GM12878 (cell line): ENCODE results near the gene HAUS1.

ENCODE experiments used
- CEBPB ChIP-seq, 2 experiments: fragments of 150-350 bp in 1 of 2; IDR thresholded peaks; 2 replicates each; pipeline ENCODE4 v1.6.1; 2012 to 2014; ENCODE audit warnings: low read depth in 2 of 2, low read length in 2 of 2, borderline replicate concordance in 1 of 2, inconsistent platforms in 1 of 2
- NFIC ChIP-seq: IDR thresholded peaks from 2 replicates; pipeline ENCODE4 v1.6.1; 2012; ENCODE audit warnings: low read depth, mild to moderate bottlenecking, inconsistent platforms, low read length, moderate library complexity
- NFYB ChIP-seq: IDR thresholded peaks from 2 replicates; pipeline ENCODE4 v1.6.1; 2011; ENCODE audit warnings: low read depth, mild to moderate bottlenecking, low read length, improper control_type of control experiment, moderate library complexity; ENCODE audit not compliant: insufficient read depth
- NRF1 ChIP-seq: conservative IDR thresholded peaks from 2 replicates; pipeline ENCODE4 v1.6.1; 2011; ENCODE audit warnings: mild to moderate bottlenecking, low read depth, low read length, improper control_type of control experiment
- RAD51 ChIP-seq: fragments of 450-650 bp; IDR thresholded peaks from 2 replicates; pipeline ENCODE4 v1.6.1; 2016; ENCODE audit warnings: moderate library complexity, mild to moderate bottlenecking, inconsistent platforms
- SMARCA5 ChIP-seq: fragments of 450-650 bp; IDR thresholded peaks from 2 replicates; pipeline ENCODE4 v1.6.1; 2017; ENCODE audit warnings: mild to moderate bottlenecking
- SUPT20H ChIP-seq: IDR thresholded peaks from 2 replicates; pipeline ENCODE4 v1.6.1; 2011; ENCODE audit warnings: low read depth, mild to moderate bottlenecking, low read length, moderate library complexity, borderline replicate concordance; ENCODE audit not compliant: control insufficient read depth
- SUZ12 ChIP-seq: fragments of 200-600 bp; sonication (generic); IDR thresholded peaks from one replicate; pipeline ENCODE4 v1.6.1; 2018; ENCODE audit warnings: antibody characterized with exemption, mild to moderate bottlenecking; ENCODE audit not compliant: unreplicated experiment
- TCF3 ChIP-seq: IDR thresholded peaks from 2 replicates; pipeline ENCODE4 v1.6.1; 2012; ENCODE audit warnings: low read depth, mild to moderate bottlenecking, low read length, borderline replicate concordance; ENCODE audit not compliant: insufficient read depth
- TF ChIP-seq, protein P1 (sequence below): fragments of 450-650 bp; conservative IDR thresholded peaks from 2 replicates; pipeline ENCODE4 v1.6.1; 2017; ENCODE audit warnings: mild to moderate bottlenecking, moderate library complexity
- TF ChIP-seq, protein P2 (sequence below), 3 experiments: IDR thresholded peaks in 2 of 3; conservative IDR thresholded peaks in 1 of 3; 2 replicates each; pipeline ENCODE4 v1.5.1; 2011; ENCODE audit warnings: low read depth in 3 of 3, low read length in 3 of 3, mild to moderate bottlenecking in 3 of 3, control low read depth in 2 of 3, moderate library complexity in 2 of 3, inconsistent platforms in 1 of 3, mixed read lengths in 1 of 3; ENCODE audit not compliant: control insufficient read depth in 2 of 3, insufficient read depth in 1 of 3; ENCODE audit errors: extremely low read depth in 1 of 3
- TF ChIP-seq, protein P3 (sequence below): IDR thresholded peaks from 2 replicates; pipeline ENCODE4 v1.6.1; 2012; ENCODE audit warnings: low read depth, low read length, improper control_type of control experiment
- TF ChIP-seq, protein P4 (sequence below): fragments of 450-650 bp; formaldehyde crosslinking; IDR thresholded peaks from 2 replicates; pipeline ENCODE4 v1.4.0; 2022; ENCODE audit warnings: mild to moderate bottlenecking, moderate library complexity

DNA sequence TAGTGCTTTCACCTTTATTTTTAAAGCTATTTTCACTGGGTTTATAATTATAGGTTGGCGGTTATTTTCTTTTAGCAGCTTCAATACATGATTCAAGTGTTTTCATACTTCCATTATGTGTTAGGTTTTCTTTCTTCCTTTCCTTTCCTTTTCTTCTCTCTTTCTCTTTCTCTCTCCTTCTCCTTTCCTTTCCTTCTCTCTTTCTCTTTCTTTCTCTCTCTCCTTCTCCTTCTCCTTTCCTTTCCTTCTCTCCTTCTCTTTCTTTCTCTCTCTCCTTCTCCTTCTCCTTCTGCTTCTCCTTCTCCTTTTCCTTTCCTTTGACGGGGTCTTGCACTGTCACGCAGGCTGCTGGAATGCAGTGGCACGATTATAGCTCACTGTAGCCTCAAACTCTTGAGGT is 36.0 kb downstream of the HAUS1 start:
- TF ChIP-seq, protein P1, sequence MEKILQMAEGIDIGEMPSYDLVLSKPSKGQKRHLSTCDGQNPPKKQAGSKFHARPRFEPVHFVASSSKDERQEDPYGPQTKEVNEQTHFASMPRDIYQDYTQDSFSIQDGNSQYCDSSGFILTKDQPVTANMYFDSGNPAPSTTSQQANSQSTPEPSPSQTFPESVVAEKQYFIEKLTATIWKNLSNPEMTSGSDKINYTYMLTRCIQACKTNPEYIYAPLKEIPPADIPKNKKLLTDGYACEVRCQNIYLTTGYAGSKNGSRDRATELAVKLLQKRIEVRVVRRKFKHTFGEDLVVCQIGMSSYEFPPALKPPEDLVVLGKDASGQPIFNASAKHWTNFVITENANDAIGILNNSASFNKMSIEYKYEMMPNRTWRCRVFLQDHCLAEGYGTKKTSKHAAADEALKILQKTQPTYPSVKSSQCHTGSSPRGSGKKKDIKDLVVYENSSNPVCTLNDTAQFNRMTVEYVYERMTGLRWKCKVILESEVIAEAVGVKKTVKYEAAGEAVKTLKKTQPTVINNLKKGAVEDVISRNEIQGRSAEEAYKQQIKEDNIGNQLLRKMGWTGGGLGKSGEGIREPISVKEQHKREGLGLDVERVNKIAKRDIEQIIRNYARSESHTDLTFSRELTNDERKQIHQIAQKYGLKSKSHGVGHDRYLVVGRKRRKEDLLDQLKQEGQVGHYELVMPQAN = no peak
- no peak for TF ChIP-seq TCF3
- TF ChIP-seq SUPT20H = no peak
- TF ChIP-seq, protein P2, sequence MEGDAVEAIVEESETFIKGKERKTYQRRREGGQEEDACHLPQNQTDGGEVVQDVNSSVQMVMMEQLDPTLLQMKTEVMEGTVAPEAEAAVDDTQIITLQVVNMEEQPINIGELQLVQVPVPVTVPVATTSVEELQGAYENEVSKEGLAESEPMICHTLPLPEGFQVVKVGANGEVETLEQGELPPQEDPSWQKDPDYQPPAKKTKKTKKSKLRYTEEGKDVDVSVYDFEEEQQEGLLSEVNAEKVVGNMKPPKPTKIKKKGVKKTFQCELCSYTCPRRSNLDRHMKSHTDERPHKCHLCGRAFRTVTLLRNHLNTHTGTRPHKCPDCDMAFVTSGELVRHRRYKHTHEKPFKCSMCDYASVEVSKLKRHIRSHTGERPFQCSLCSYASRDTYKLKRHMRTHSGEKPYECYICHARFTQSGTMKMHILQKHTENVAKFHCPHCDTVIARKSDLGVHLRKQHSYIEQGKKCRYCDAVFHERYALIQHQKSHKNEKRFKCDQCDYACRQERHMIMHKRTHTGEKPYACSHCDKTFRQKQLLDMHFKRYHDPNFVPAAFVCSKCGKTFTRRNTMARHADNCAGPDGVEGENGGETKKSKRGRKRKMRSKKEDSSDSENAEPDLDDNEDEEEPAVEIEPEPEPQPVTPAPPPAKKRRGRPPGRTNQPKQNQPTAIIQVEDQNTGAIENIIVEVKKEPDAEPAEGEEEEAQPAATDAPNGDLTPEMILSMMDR (IDR thresholded peaks at IDR 0.05 in 2 of 3, conservative IDR thresholded peaks at IDR 0.05 in 1 of 3; ENCODE audit: control insufficient read depth in 2 of 3, extremely low read depth in 1 of 3, insufficient read depth in 1 of 3, low read depth in 3 of 3, low read length in 3 of 3) = no peak
- no peak for TF ChIP-seq NFYB
- no peak for TF ChIP-seq NRF1
- TF ChIP-seq NFIC = no peak
- TF ChIP-seq, protein P3, sequence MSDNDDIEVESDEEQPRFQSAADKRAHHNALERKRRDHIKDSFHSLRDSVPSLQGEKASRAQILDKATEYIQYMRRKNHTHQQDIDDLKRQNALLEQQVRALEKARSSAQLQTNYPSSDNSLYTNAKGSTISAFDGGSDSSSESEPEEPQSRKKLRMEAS = no peak
- TF ChIP-seq, protein P4, sequence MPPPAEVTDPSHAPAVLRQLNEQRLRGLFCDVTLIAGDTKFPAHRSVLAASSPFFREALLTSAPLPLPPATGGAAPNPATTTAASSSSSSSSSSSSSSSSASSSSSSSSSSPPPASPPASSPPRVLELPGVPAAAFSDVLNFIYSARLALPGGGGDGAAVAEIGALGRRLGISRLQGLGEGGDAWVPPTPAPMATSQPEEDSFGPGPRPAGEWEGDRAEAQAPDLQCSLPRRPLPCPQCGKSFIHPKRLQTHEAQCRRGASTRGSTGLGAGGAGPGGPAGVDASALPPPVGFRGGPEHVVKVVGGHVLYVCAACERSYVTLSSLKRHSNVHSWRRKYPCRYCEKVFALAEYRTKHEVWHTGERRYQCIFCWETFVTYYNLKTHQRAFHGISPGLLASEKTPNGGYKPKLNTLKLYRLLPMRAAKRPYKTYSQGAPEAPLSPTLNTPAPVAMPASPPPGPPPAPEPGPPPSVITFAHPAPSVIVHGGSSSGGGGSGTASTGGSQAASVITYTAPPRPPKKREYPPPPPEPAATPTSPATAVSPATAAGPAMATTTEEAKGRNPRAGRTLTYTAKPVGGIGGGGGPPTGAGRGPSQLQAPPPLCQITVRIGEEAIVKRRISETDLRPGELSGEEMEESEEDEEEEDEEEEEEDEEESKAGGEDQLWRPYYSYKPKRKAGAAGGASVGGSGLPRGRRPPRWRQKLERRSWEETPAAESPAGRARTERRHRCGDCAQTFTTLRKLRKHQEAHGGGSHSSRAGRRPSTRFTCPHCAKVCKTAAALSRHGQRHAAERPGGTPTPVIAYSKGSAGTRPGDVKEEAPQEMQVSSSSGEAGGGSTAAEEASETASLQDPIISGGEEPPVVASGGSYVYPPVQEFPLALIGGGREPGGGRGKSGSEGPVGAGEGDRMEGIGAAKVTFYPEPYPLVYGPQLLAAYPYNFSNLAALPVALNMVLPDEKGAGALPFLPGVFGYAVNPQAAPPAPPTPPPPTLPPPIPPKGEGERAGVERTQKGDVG (CRISPR knock-in tag) = no peak
- no peak for TF ChIP-seq CEBPB (IDR thresholded peaks at IDR 0.05; ENCODE audit: borderline replicate concordance in 1 of 2, low read depth in 2 of 2, low read length in 2 of 2)
- TF ChIP-seq RAD51 = no peak
- no peak for TF ChIP-seq SUZ12
- TF ChIP-seq SMARCA5 = no peak
